H1 (cell line): Measurements from ENCODE around the gene TEX9. TPM values are rescaled to one million over a fixed set of nuclear protein-coding genes. Genes with fewer than 3 reads are reported as not detected.

Experiments used
- CHD7 ChIP-seq: fragments of 300-600 bp; sonication (generic); IDR thresholded peaks from 2 replicates; pipeline ENCODE4 v1.7.1; 2012; ENCODE audit warnings: low read length, moderate library complexity, mild to moderate bottlenecking, inconsistent platforms; ENCODE audit not compliant: insufficient replicate concordance
- HDAC2 ChIP-seq, 2 experiments: fragments of 300-600 bp in 1 of 2; sonication (generic) in 1 of 2; IDR thresholded peaks; 2 replicates each; pipeline ENCODE4 v1.6.1; 2011 to 2012; ENCODE audit warnings: low read depth in 2 of 2, low read length in 2 of 2, mild to moderate bottlenecking in 2 of 2, moderate library complexity in 2 of 2, borderline replicate concordance in 1 of 2, inconsistent platforms in 1 of 2
- KDM5A ChIP-seq: fragments of 200-600 bp; IDR thresholded peaks from 2 replicates; pipeline ENCODE4 v1.7.1; 2012; ENCODE audit warnings: mild to moderate bottlenecking, low read length, inconsistent platforms, mixed read lengths
- SAP30 ChIP-seq: fragments of 300-600 bp; sonication (generic); IDR thresholded peaks from 2 replicates; pipeline ENCODE4 v1.7.1; 2012; ENCODE audit warnings: low read length, moderate library complexity, mild to moderate bottlenecking, inconsistent platforms; ENCODE audit not compliant: insufficient read depth, insufficient replicate concordance
- polyA plus RNA-seq, 7 experiments: library from polyadenylated mRNA; depleted of rRNA in 3 of 7; stranded (reverse) in 5 of 7; unstranded in 2 of 7; fragments of >200 nt in 5 of 7; fragments of 200-250 nt in 2 of 7; gene quantifications; 1 replicate in 5 of 7; 2 replicates in 1 of 7; 4 replicates in 1 of 7; pipeline versions ENCODE4 v1.2.1 to v1.2.3, GENCODE V29; 2011 to 2013; ENCODE audit warnings: missing spikeins in 2 of 7, mixed read lengths in 2 of 7
- total RNA-seq: library from RNA; stranded (reverse); fragmentation: NEBNext Ultra II Directional; extraction: Animal tissue kit (Norgen Biotek cat#: 25700); gene quantifications from 2 replicates; pipeline ENCODE4 v1.2.1, GENCODE V29; 2021

TEX9 gene
- total and polyA plus RNA-seq, 2 of the 8 experiments (the other 6 are each of a cell fraction or from before 2014, with no cell fraction given), result 3.4 to 12.3 TPM

GRCh38 chr15:56469483-56469882, 104.3 kb downstream of the TEX9 start (continued):
- no peak for TF ChIP-seq KDM5A
- no peak for TF ChIP-seq HDAC2 (IDR thresholded peaks at IDR 0.05; ENCODE audit: borderline replicate concordance in 1 of 2, low read depth in 2 of 2, low read length in 2 of 2)
- no peak for TF ChIP-seq CHD7
- TF ChIP-seq SAP30, result no peak
